Hepatocyte (in vitro differentiated cells): Measurements from ENCODE around the gene ZNF79. TPM values are rescaled to one million over a fixed set of nuclear protein-coding genes. Genes with fewer than 3 reads are reported as not detected.

ENCODE experiments used
- DNase-seq: peaks from one replicate; pipeline ENCODE4 v3.0.0-alpha.2; 2016; ENCODE audit warnings: low spot score
- H2AFZ ChIP-seq: fragments of 200-600 bp; sonication (generic); 2 replicates; pipeline ENCODE4 v1.6.0; 2016; ENCODE audit warnings: antibody characterized with exemption, mild to moderate bottlenecking
- H3K27ac ChIP-seq: fragments of 200-600 bp; sonication (generic); 2 replicates; pipeline ENCODE4 v1.5.1; 2016; ENCODE audit warnings: mild to moderate bottlenecking
- H3K27me3 ChIP-seq: fragments of 200-600 bp; sonication (generic); 2 replicates; pipeline ENCODE4 v1.6.1; 2016
- H3K36me3 ChIP-seq: fragments of 200-600 bp; sonication (generic); replicated peaks from 2 replicates; pipeline ENCODE4 v1.5.1; 2016; ENCODE audit warnings: low read depth; ENCODE audit not compliant: insufficient read depth
- H3K4me1 ChIP-seq: fragments of 200-600 bp; sonication (generic); 2 replicates; pipeline ENCODE4 v1.5.1; 2016; ENCODE audit warnings: mild to moderate bottlenecking, moderate library complexity; ENCODE audit not compliant: insufficient read depth
- H3K4me2 ChIP-seq: fragments of 200-600 bp; sonication (generic); 2 replicates; pipeline ENCODE4 v1.6.0; 2016
- H3K4me3 ChIP-seq: fragments of 200-600 bp; sonication (generic); 2 replicates; pipeline ENCODE4 v1.5.1; 2016; ENCODE audit warnings: mild to moderate bottlenecking
- H3K79me2 ChIP-seq: fragments of 200-600 bp; sonication (generic); 2 replicates; pipeline ENCODE4 v1.6.0; 2017; ENCODE audit warnings: mild to moderate bottlenecking
- H3K9me2 ChIP-seq: fragments of 200-600 bp; sonication (generic); replicated peaks from 2 replicates; pipeline ENCODE4 v1.6.0; 2017; ENCODE audit warnings: mild to moderate bottlenecking; ENCODE audit not compliant: insufficient read depth
- H3K9me3 ChIP-seq: fragments of 200-600 bp; sonication (generic); 2 replicates; pipeline ENCODE4 v1.5.1; 2016; ENCODE audit warnings: low read depth, mild to moderate bottlenecking
- H4K20me1 ChIP-seq: fragments of 200-600 bp; sonication (generic); 2 replicates; pipeline ENCODE4 v1.6.0; 2016; ENCODE audit warnings: mild to moderate bottlenecking; ENCODE audit not compliant: insufficient read depth, poor library complexity, severe bottlenecking
- CTCF ChIP-seq: fragments of 200-600 bp; sonication (generic); IDR thresholded peaks from 2 replicates; pipeline ENCODE4 v1.5.1; 2016; ENCODE audit warnings: antibody characterized with exemption, mild to moderate bottlenecking; ENCODE audit not compliant: poor library complexity
- EZH2 ChIP-seq: fragments of 200-600 bp; sonication (generic); IDR thresholded peaks from 2 replicates; pipeline ENCODE4 v1.6.1; 2016; ENCODE audit warnings: antibody characterized with exemption, mild to moderate bottlenecking, borderline replicate concordance
- EZH2phosphoT487 ChIP-seq: fragments of 200-600 bp; sonication (generic); IDR thresholded peaks from one replicate; pipeline ENCODE4 v1.6.1; 2018; ENCODE audit warnings: antibody characterized with exemption, mild to moderate bottlenecking, low read depth, moderate library complexity; ENCODE audit not compliant: unreplicated experiment, severe bottlenecking
- WGBS: methylation state at CpG from one replicate; pipeline ENCODE4 v1.1.6; 2016; ENCODE audit warnings: low lambda C conversion rate; ENCODE audit errors: missing lambda C conversion rate; 5-methylcytosine and 5-hydroxymethylcytosine counted together
- polyA plus RNA-seq: library from polyadenylated mRNA; unstranded; fragments of >200 nt; fragmentation: Nextera tagmentation; extraction: Ambion mirVana; gene quantifications from 2 replicates; pipeline ENCODE4 v1.2.1, GENCODE V29; 2016
- total RNA-seq: library from RNA; depleted of rRNA; stranded (reverse); fragments of >200 nt; gene quantifications from 2 replicates; pipeline ENCODE4 v1.2.3, GENCODE V29; 2014

Gene ZNF79
- total and polyA plus RNA-seq, 2 experiments from 2014 or later: 6.0 to 9.0 TPM

- no peak overlapping the region for H2AFZ ChIP-seq
- H3K27ac ChIP-seq: no peak overlapping the region
- no peaks in the 10 kb centered on the region for H3K9me3 ChIP-seq
- H3K4me2 ChIP-seq: no peak overlapping the region
- no peaks in the 10 kb centered on the region for H3K9me2 ChIP-seq
- H3K36me3 ChIP-seq: no peaks in the 10 kb centered on the region
- no peaks in the 10 kb centered on the region for H3K27me3 ChIP-seq
- TF ChIP-seq CTCF (no peak), EZH2phosphoT487 (no peak)
- no peaks in the 10 kb centered on the region for H3K4me1 ChIP-seq
- no peak overlapping the region for H3K4me3 ChIP-seq
- 98% methylated on average over 9 of the region's 9 CpGs for WGBS
- no peaks in the 10 kb centered on the region for H4K20me1 ChIP-seq
- no peak for DNase-seq
- no peaks in the 10 kb centered on the region for H3K79me2 ChIP-seq
Observed at GRCh38 chr9:127482662-127483061, 58.5 kb downstream of the ZNF79 start.

DNA sequence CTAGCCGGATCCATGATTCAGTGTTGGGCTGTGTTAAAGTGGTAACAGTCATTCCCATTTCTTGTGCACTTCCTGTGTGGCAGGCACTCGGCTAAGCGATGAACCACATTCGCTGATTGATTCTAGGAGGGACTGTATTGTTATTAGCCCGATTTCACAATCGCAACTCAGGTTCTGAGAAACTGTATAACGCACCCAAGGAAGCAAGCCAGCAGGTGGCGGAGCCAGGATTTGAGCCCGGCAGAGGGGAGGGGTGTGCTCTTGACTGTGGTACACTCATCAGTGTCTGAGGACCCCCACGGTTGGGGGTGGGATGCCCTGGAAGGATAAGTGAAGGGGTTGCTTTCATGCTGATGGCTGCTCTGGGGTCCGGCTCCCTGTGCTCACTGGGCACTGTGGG lies 61.8 kb downstream of the ZNF79 start:
- Histone ChIP-seq H3K27ac (no peak overlapping the region), H3K79me2 (no peaks in the 10 kb centered on the region), H2AFZ (no peak overlapping the region), H3K4me1 (no peaks in the 10 kb centered on the region), H3K9me2 (no peaks in the 10 kb centered on the region), H3K9me3 (no peaks in the 10 kb centered on the region), H3K4me3 (no peak overlapping the region), H4K20me1 (no peaks in the 10 kb centered on the region), H3K36me3 (no peaks in the 10 kb centered on the region), H3K27me3 (no peaks in the 10 kb centered on the region), H3K4me2 (no peak overlapping the region)
- no peak for DNase-seq
- WGBS: 90% methylated on average over 11 of the region's 11 CpGs
- no peak for TF ChIP-seq EZH2
- TF ChIP-seq EZH2phosphoT487: no peak

GRCh38 chr9:127488946-127489345 lies 64.8 kb downstream of the ZNF79 start:
- TF ChIP-seq CTCF: no peak
- no peak for TF ChIP-seq EZH2
- TF ChIP-seq EZH2phosphoT487: no peak
- no peaks in the 10 kb centered on the region for H4K20me1 ChIP-seq
- H3K79me2 ChIP-seq: no peaks in the 10 kb centered on the region
- H2AFZ ChIP-seq: no peak overlapping the region
- no peaks in the 10 kb centered on the region for H3K9me3 ChIP-seq
- H3K27me3 ChIP-seq: no peaks in the 10 kb centered on the region
- H3K4me1 ChIP-seq: no peaks in the 10 kb centered on the region
- H3K36me3 ChIP-seq: no peaks in the 10 kb centered on the region
- no peak overlapping the region for H3K4me3 ChIP-seq
- H3K27ac ChIP-seq: no peak overlapping the region
- no peaks in the 10 kb centered on the region for H3K9me2 ChIP-seq
- DNase-seq: no peak
- WGBS: 98% methylated on average over 8 of the region's 8 CpGs
- no peak overlapping the region for H3K4me2 ChIP-seq

DNA sequence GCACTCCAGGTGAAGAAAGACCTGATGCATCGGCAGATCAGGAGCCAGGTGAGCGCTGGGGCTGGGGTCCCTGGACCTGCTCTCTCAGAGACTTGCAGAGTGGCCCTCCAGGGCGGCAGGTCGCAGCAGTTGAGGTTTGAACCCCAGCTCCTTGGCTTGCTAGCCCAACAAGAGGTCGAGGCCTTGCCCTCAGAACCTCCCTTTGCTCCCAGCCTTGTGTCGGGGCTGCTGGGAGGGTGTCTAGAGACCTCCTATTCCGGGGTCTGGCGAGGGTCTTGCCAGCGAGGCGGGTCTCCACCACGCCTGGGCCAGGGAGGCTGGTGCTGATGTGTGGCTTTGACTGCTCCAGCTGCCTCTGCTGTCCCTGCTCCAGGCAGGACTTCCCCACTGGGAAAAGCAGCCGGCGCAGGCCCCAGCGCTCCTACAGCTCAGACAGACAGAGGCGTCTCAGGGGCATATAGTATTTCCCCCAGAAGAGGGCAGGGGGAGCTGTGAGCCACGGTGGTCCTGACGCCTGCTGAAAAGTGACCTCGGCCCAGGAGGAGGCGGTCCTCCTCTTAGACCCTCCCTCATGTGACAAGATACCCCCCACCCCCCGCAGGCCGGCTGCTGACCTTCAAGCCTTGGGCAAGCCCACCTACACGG lies 65.4 kb downstream of the ZNF79 start:
- H3K27me3 ChIP-seq: no peaks in the 10 kb centered on the region
- H3K79me2 ChIP-seq: no peaks in the 10 kb centered on the region
- no peak for DNase-seq
- no peak overlapping the region for H3K27ac ChIP-seq
- no peak overlapping the region for H3K4me3 ChIP-seq
- no peaks in the 10 kb centered on the region for H3K9me3 ChIP-seq
- peak; percentile 7 for TF ChIP-seq CTCF
- TF ChIP-seq EZH2phosphoT487: no peak
- H3K36me3 ChIP-seq: no peaks in the 10 kb centered on the region
- H3K9me2 ChIP-seq: no peaks in the 10 kb centered on the region
- 81% methylated on average over 20 of the region's 22 CpGs for WGBS
- H2AFZ ChIP-seq: no peak overlapping the region
- no peaks in the 10 kb centered on the region for H3K4me1 ChIP-seq
- H3K4me2 ChIP-seq: no peak overlapping the region
- no peaks in the 10 kb centered on the region for H4K20me1 ChIP-seq
